Ovary (tissue), 9 donors: ENCODE data around the gene SLC22A1. TPM values are rescaled to one million over a fixed set of nuclear protein-coding genes. Genes with fewer than 3 reads are reported as not detected.

ENCODE experiments used
- DNase-seq, 5 donors: peaks; one replicate each; pipeline ENCODE4 v3.0.0-alpha.2; 2019 to 2020
- H3K27ac ChIP-seq, 2 donors: fragments of 200-600 bp; one replicate each; pipeline versions ENCODE4 v1.5.1 to v1.8.0; 2019 to 2022
- H3K27me3 ChIP-seq: fragments of 200-600 bp; one replicate; pipeline ENCODE4 v1.8.0; 2022
- H3K36me3 ChIP-seq: fragments of 200-600 bp; sonication (generic); one replicate; pipeline ENCODE4 v1.5.1; 2019
- H3K4me1 ChIP-seq: one replicate; pipeline ENCODE4 v1.8.1; 2013; ENCODE audit warnings: mild to moderate bottlenecking, moderate library complexity; ENCODE audit not compliant: insufficient read depth
- H3K4me3 ChIP-seq: fragments of 200-600 bp; sonication (generic); one replicate; pipeline ENCODE4 v1.5.1; 2017
- H3K9me3 ChIP-seq, 2 donors: fragments of 200-600 bp in 1 of 2; sonication (generic) in 1 of 2; one replicate each; pipeline versions ENCODE4 v1.5.1 to v1.8.1; 2013 to 2019; ENCODE audit warnings: mild to moderate bottlenecking in 1 of 2, moderate library complexity in 1 of 2
- EP300 ChIP-seq: sonication (generic); formaldehyde crosslinking; IDR thresholded peaks from one replicate; pipeline ENCODE4 v1.6.1; 2017; ENCODE audit warnings: antibody characterized with exemption
- POLR2A ChIP-seq: fragments of 450-650 bp; IDR thresholded peaks from one replicate; pipeline ENCODE4 v1.6.1; 2017; ENCODE audit warnings: antibody characterized with exemption, mild to moderate bottlenecking, moderate library complexity
- WGBS, 3 donors: extraction: QIAGEN DNeasy Blood & Tissue Kit in 1 of 3; methylation state at CpG; one replicate each; pipeline versions ENCODE4 v1.1.5 to v1.1.7; 2013 to 2017; 5-methylcytosine and 5-hydroxymethylcytosine counted together
- intact Hi-C, 4 donors: fragments of 100-400 bp; cut with DNase I; formaldehyde crosslinking; loops; one replicate each; pipeline versions ENCODE4 v1.11.0 to v1.15.1; 2022 to 2023
- polyA plus RNA-seq, 2 donors: library from polyadenylated mRNA; stranded (reverse); fragments of 200-250 nt in 1 of 2; fragments of 350-450 nt in 1 of 2; fragmentation: Illumina TruSeq in 1 of 2; extraction: RNeasy Lipid Tissue Mini Kit (QIAGEN cat#74804) in 1 of 2; gene quantifications; one replicate each; pipeline ENCODE4 v1.2.3, GENCODE V29; 2013 to 2014
- total RNA-seq, 7 donors: library from RNA; depleted of rRNA in 2 of 7; stranded (reverse); fragments of >200 nt in 2 of 7; fragmentation: NEBNext Ultra II Directional in 3 of 7; extraction: Animal tissue kit (Norgen Biotek cat#: 25700) in 3 of 7; gene quantifications; one replicate each; pipeline versions ENCODE4 v1.1.0 to v1.2.4, GENCODE V29; 2016 to 2023
- TF ChIP-seq, protein P1 (sequence below), 3 donors: fragments of 450-650 bp in 2 of 3; fragments of 200-600 bp in 1 of 3; IDR thresholded peaks; one replicate each; pipeline versions ENCODE4 v1.5.1 to v1.8.0; 2016 to 2022; ENCODE audit warnings: antibody characterized with exemption in 3 of 3, mild to moderate bottlenecking in 1 of 3
- donor health status: DM: no; HTN: no; CAD: no; lungs with moderate emphysema.
- donor health status: DM: no; HTN: no; CAD: no.
- donor health status: Bipolar disorder and iron deficiency.
- donor health status: DM: yes; HTN: yes; CAD: no.
- donor health status: DM: no; HTN: no; CAD: no.
- donor health status: DM: yes; HTN: yes; CAD: no.

SLC22A1 gene
- total and polyA plus RNA-seq, 9 donors, result 0.23 to 2.4 (median 1.1) TPM; not detected in 1

DNA sequence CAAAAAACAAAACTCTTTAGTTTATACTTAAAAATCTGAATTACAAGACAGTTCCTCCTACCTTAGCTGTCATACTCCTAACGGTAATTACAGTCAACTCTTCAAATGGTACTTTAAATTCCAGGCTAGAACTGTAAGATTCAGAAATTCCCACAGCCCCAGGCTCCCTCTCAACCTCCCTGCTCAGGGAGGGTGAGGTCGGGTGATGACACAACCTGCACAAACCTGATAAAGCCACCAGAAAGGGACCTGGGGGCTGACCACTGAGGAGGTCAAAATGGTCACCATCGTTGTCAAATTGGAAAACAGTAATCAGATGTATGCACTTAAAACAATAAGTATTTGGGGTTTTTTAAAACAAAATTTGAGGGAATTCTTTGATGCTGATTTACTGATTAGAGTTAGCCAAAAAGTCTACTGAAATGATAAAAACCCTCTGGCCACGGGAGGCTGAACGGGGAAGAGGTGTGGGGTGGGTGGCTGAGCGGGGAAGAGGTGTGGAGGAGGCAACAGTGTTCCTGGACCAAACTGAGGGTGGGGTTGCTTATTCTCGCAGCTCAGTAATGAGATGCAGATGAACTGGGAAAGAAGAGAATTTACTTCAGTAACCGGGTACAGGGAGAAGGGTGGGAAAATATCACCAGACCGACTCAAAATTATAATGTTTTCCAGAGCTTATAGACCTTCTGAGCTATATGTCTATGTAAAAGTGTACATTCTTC is 52.4 kb downstream of the SLC22A1 start:
- DNase-seq, result no peak
- no peaks in the 10 kb centered on the region for H3K36me3 ChIP-seq
- no peaks in the 10 kb centered on the region for H3K27me3 ChIP-seq
- TF ChIP-seq, protein P1, sequence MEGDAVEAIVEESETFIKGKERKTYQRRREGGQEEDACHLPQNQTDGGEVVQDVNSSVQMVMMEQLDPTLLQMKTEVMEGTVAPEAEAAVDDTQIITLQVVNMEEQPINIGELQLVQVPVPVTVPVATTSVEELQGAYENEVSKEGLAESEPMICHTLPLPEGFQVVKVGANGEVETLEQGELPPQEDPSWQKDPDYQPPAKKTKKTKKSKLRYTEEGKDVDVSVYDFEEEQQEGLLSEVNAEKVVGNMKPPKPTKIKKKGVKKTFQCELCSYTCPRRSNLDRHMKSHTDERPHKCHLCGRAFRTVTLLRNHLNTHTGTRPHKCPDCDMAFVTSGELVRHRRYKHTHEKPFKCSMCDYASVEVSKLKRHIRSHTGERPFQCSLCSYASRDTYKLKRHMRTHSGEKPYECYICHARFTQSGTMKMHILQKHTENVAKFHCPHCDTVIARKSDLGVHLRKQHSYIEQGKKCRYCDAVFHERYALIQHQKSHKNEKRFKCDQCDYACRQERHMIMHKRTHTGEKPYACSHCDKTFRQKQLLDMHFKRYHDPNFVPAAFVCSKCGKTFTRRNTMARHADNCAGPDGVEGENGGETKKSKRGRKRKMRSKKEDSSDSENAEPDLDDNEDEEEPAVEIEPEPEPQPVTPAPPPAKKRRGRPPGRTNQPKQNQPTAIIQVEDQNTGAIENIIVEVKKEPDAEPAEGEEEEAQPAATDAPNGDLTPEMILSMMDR (IDR thresholded peaks at IDR 0.05), result no peak
- TF ChIP-seq POLR2A, result no peak
- TF ChIP-seq EP300, result no peak
- H3K9me3 ChIP-seq, result no peaks in the 10 kb centered on the region
- H3K27ac ChIP-seq, result no peak overlapping the region
- H3K4me3 ChIP-seq, result no peak overlapping the region
- 41 to 52% (median 51%) methylated on average over 9 of the region's 9 CpGs for WGBS, 3 donors
- H3K4me1 ChIP-seq, result no peaks in the 10 kb centered on the region
- intact Hi-C loops, result no loop called here

DNA sequence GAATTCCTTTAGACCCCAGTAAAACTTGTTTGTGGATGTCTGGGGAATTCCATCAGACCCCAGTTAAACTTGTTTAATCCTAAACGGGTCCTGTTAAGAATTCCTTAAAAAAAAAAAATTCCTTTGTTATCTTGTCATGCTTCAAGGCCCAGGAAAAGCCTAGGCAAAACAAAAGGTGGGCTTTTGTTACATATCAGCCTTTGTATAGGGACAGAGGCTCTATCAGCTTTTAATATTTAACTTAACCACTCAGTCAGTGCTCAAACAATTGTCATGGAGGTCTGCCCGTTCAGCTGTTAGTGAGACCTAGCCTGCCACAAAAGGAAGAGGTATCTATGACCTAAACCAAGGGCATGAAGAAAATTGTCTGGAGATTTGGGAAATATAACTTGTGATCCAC is 53.1 kb downstream of the SLC22A1 start:
- Histone ChIP-seq H3K9me3 (no peaks in the 10 kb centered on the region), H3K36me3 (no peaks in the 10 kb centered on the region), H3K4me3 (no peak overlapping the region), H3K27ac (no peak overlapping the region), H3K4me1 (no peaks in the 10 kb centered on the region), H3K27me3 (no peaks in the 10 kb centered on the region)
- 42 to 51% (median 43%) methylated on average over 2 of the region's 2 CpGs for WGBS, 3 donors
- TF ChIP-seq EP300, result no peak
- TF ChIP-seq, protein P1 (IDR thresholded peaks at IDR 0.05), result no peak
- no peak for DNase-seq
- intact Hi-C loops, result no loop called here

DNA sequence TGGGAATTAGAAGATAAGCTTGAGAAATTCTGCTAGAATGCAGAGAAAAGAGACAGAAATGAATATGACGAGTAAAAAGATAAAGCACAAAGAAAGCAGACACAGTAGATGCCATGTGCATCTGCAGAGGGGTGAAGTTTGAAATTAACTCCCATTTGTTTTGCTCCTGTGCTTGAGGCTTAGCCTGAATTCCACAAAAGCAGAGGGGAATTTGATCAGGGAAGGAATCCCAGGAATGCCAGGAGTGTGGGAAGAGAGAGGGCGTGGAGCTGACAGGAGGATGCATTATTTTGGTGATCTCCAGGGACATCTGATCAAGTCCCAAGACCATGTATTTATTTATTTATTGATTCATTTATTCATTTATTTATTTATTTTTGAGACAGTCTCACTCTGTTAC is 55.6 kb downstream of the SLC22A1 start:
- Histone ChIP-seq H3K27me3 (no peaks in the 10 kb centered on the region), H3K27ac (no peak overlapping the region), H3K4me3 (no peak overlapping the region), H3K4me1 (no peaks in the 10 kb centered on the region), H3K9me3 (no peaks in the 10 kb centered on the region), H3K36me3 (no peaks in the 10 kb centered on the region)
- 14 to 45% (median 23%) methylated on average over 2 of the region's 2 CpGs for WGBS, 3 donors
- DNase-seq, result no peak
- TF ChIP-seq, protein P1 (IDR thresholded peaks at IDR 0.05), result no peak
- TF ChIP-seq POLR2A (no peak), EP300 (no peak)
- intact Hi-C loops, result no loop called here

DNA sequence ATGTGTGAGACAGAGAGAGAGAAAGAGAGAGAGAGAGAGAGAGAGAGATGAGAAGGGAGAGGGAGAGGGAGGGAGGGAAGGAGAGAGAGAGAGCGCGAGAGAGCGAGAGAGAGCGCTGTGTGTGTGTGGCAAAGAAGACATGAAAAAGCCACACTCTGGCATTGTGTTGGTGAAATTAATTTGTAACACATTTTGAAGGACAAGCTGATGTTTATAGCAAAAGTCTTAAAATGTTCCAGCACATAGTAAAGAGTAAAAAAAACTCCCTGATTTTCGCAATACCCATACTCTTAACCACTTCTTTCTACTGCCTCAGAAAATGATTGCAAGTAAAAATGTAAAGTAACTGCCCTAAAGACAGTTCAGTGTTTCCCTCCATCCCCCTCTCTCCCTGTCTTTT is 56.7 kb downstream of the SLC22A1 start:
- Histone ChIP-seq H3K27ac (no peak overlapping the region), H3K4me1 (no peaks in the 10 kb centered on the region), H3K36me3 (no peaks in the 10 kb centered on the region), H3K9me3 (no peaks in the 10 kb centered on the region), H3K27me3 (no peaks in the 10 kb centered on the region), H3K4me3 (no peak overlapping the region)
- WGBS, 3 donors, result 44 to 73% (median 50%) methylated on average over 5 of the region's 5 CpGs
- intact Hi-C loops, result no loop called here
- DNase-seq, result no peak
- TF ChIP-seq POLR2A (no peak), EP300 (no peak)
- TF ChIP-seq, protein P1 (IDR thresholded peaks at IDR 0.05), result no peak
